Suprapubic skin (tissue), 4 donors: Measurements from ENCODE around the gene DKK3.

Source experiments
- EP300 ChIP-seq: sonication (generic); formaldehyde crosslinking; IDR thresholded peaks from one replicate; pipeline ENCODE4 v1.6.1; 2017; ENCODE audit warnings: antibody characterized with exemption
- POLR2A ChIP-seq, 2 donors: fragments of 450-650 bp; IDR thresholded peaks; one replicate each; pipeline ENCODE4 v1.6.1; 2017; ENCODE audit warnings: antibody characterized with exemption in 2 of 2, mild to moderate bottlenecking in 2 of 2, moderate library complexity in 2 of 2
- POLR2AphosphoS5 ChIP-seq, 3 donors: sonication (generic); formaldehyde crosslinking; IDR thresholded peaks; one replicate each; pipeline ENCODE4 v1.6.1; 2017; ENCODE audit warnings: antibody characterized with exemption in 3 of 3
- TF ChIP-seq, protein P1 (sequence below), 2 donors: fragments of 200-600 bp in 1 of 2; fragments of 450-650 bp in 1 of 2; sonication (generic) in 1 of 2; IDR thresholded peaks; one replicate each; pipeline ENCODE4 v1.5.1; 2016 to 2019; ENCODE audit warnings: antibody characterized with exemption in 2 of 2, mild to moderate bottlenecking in 1 of 2, moderate library complexity in 1 of 2

DNA sequence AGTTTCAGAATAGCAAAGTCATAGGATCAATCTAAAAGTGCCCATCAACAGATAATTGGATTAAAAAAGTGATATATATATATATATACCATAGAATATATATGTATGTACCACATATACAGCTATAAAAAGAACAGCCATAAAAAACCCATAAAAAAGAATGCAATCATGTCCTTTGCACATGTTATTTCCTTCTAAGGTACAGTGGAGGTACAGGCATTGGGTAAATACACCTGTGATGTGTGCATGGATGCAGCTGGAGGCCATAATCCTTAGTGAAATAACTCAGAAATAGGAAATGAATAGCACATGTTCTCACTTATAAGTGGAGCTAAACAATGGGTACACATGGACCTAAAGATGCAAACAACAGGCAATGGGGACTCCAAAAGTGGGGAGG is 7.1 kb upstream of the DKK3 start:
- TF ChIP-seq, protein P1, sequence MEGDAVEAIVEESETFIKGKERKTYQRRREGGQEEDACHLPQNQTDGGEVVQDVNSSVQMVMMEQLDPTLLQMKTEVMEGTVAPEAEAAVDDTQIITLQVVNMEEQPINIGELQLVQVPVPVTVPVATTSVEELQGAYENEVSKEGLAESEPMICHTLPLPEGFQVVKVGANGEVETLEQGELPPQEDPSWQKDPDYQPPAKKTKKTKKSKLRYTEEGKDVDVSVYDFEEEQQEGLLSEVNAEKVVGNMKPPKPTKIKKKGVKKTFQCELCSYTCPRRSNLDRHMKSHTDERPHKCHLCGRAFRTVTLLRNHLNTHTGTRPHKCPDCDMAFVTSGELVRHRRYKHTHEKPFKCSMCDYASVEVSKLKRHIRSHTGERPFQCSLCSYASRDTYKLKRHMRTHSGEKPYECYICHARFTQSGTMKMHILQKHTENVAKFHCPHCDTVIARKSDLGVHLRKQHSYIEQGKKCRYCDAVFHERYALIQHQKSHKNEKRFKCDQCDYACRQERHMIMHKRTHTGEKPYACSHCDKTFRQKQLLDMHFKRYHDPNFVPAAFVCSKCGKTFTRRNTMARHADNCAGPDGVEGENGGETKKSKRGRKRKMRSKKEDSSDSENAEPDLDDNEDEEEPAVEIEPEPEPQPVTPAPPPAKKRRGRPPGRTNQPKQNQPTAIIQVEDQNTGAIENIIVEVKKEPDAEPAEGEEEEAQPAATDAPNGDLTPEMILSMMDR (IDR thresholded peaks at IDR 0.05), result no peak
- TF ChIP-seq EP300 (no peak), POLR2AphosphoS5 (IDR thresholded peaks at IDR 0.05) (no peak), POLR2A (IDR thresholded peaks at IDR 0.05) (no peak)
